GM18861 (cell line): Measurements from ENCODE around the gene HLA-DQB1.
"Not testable (repeated sequence)": the region's sequence is repeated elsewhere in the genome, so short reads cannot be mapped to it uniquely, and the experiment has no call there.

ENCODE experiments used
- ATAC-seq: cut with Tn5 transposase; IDR thresholded peaks from one replicate; pipeline ENCODE4 v1.9.1; 2021; ENCODE audit not compliant: unreplicated experiment

The HLA-DQB1 gene

DNA sequence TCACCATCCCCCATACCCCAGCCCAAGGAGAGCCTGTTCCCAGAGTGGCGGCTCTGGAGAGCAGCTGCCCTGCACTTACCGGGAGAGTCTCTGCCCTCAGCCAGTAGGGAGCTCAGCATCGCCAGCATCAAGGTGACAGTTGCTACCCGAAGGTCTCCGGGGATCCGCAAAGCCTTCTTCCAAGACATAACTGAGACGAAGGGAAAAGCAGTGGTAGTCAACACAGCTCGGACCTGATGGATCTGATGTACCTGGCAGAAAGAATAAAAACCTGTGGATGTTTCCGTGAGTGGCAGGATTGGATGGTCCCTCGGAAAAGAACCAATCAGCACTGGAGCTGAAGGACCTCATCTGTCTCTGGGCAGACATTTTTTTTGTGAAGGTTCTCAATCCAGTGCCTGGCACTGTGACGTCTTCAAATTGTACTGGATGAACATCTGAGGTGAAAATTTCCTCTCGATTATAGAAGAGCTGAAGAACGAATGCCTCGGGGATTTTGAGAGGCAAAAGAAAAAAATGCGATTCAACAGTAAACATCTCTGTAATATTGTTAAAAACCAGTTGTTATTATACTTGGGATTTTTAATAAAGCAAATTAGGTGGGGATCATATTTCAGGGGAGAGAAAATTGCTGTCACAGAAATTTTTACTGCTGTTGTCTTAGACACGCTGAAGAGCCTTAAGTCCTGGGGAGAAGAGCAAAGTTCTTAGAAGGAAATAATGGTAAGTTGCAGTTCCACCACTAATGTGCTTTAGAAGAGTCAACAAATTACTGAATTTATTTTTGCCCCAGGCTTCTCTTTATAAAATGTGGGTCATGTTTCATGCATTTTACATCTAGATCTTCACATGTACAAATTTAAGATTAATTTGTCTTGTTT, at the start of gene HLA-DQB1:
HLA-DQB1 (minus strand) TSS at position 238 of the 881 bp plus-strand sequence; CDS start at position 188, 50 bp downstream.
- peak; percentile 56 for ATAC-seq

DNA sequence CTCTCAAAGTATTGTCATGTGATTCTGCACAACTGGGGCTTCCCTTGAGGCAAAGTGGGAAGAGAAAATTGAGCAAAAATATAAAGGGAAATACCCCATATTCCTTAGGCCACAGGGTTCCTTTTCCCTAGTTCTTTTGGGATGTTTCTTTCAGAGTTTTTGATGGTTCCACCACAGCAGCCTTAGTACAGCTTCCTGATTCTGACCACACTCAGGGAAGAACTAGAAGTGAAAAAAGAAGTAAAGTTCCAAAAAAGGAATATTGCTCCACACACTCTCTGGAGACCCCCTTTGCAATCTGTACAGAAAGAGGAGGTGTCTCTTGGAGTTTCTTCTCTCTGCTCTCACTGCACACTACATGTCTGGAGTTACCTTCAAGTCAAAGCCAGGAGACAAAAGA, 46.8 kb upstream of the HLA-DQB1 start:
- no peak for ATAC-seq

DNA sequence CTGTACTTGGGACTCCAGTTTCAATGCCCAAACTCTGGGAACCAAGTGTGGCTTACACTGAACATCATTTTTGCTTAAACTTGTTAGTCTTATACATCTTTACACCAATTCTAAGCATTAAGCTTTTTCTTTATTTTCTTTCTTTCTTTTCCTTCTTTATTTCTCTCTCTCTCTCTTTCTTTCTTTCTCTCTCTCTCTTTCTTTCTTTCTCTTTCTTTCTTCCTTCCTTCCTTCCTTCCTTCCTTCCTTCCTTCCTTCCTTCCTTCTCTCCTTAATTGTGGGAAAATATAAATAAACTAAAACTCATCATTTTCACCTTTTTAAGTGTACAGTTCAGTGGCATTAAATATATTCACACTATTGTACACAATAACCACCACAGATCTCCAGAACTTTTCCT, 43.2 kb upstream of the HLA-DQB1 start:
- ATAC-seq, result no peak

DNA sequence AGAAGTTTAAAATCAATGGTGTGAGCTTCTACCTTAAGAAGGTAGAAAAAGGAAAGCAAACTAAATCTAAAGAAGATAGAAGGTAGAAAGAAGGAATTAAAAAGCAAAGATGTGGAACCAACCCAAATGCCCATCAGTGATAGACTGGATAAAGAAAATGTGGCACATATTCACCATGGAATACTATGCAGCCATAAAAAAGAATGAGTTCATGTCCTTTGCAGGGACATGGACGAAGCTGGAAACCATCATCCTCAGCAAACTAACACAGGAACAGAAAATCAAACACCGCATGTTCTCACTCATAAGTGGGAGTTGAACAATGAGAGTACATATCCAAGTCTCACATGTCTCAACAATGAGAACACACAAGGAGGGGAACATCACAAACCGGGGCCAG, 38.7 kb upstream of the HLA-DQB1 start:
- ATAC-seq, result not testable (repeated sequence)

DNA sequence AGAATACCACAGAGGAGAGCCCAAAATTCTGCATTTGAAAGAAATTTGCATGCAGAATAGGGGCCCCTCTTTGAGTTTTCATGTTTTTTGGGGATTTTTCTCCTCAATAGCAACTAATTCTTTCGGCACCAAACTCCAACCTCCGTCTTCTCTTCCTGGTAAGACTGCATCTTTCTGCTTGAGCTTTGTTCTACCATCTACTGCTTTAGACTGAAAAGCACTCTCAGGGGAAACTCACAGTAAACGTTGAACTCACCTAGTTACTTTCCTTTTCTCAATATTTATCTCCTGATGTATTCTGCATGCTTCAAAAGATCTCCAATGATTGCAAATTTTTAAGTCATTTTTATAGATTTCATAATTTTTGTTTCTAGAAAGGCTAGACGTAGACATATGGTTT, 36.9 kb upstream of the HLA-DQB1 start:
- ATAC-seq, result no peak

DNA sequence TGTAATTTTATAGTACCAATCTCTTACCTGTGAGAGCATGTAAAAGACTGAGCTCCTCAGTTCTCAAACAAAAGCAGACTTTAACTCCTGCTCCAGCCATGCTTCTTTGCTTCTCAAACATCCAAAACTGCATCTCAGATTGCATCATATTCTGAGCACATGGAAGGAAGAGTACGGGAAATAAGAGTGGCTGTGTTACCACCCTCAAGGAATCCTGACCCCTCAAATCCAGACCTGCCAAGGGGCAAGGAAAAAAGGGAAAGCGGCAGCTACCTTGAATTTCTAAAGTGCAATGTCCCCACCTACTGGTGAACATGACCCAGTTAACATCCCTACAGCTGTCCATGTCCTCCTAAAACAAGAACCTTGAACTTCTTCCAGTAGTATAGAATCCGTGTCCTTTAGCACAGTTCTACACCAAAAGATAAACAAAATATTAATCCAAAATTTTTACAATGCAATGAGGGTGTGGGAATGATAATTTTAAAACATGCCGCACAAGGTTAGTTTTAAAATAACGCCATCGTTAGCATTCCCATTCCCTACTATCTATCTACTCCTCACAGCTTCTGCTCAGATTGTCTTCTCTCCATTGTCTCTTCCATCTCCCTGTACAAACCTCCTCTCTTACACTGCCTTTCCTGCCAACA, 34.1 kb upstream of the HLA-DQB1 start:
- no peak for ATAC-seq

DNA sequence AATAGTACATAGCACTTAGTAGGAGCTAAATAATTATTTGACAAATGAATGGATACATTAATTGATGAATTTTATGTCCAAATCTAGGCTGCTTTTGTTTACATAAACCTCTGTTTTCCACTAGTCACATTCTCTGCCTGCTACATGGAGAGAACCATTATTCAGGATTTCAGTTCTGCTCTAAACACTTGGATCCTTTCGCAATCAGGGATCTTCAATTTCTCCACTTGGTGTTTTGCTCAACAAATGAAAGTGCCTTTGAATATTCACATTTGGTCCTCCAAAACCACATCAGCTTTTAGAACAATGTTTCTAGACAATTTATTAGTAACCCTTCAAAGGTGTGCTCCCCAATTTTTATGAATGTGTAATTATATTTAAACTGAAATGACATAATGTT, 30.6 kb upstream of the HLA-DQB1 start:
- ATAC-seq, result no peak

DNA sequence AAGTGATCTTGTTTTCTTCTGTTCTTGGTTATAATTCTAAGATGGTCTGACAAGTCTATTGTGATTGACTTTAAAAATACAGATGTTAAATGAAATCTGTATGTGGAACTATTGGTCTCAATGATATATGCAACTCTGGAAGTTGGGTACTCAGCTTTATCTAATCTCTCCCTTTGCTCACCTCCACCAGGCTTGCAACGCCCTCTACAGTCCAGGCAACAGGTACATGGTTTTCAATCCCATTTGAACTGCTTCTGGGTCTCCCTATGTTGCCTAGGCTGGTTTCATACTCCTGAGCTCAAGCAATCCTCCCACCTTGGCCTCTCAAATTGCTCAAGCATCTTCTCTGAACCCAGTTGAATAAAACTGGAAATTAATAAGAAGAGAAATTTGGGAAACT, 25.6 kb upstream of the HLA-DQB1 start:
- no peak for ATAC-seq

DNA sequence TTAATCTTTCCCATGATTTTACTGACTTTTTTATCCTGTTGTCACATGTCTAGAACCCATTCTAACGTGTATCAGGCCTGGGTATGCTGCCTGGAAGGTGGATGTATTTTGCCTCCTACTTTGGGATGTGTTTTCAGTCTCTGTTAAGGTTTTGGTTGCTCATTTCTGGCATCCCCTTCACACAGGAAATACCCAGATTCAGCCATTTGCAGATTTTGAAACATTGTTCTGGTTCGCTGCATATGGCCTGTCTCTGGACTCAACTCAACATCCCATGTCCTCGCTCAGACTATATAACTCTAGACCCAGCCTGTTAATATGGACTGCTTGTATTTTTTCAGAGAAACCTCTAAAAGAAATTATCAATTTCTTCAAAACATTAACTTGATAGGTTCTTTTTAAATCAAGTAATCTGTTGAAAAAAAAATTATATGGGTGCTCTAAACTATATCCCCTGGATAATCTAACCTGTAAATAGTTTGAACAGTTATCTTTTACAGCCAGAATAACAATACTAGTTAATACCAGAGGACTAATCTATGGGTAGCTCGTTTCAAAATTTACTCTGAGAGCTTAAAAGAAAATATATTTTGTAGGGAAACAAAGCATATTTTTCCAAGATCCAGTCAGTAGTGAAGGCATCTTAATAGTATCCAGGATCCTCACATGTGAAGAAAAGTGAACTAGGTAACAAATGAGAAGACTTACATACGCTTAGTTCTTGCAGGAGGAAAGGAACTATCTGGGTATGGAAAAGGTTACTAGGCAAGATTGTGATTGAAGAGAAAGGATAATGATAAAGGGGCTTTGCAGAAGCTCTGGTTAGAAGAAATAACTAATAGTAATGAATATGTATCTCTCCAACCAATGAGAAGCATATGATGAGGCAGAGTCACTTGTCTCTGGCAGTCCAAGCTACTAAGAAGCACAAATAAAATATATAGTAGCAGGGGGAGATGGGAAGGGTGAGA, 23.4 kb upstream of the HLA-DQB1 start:
- ATAC-seq, result no peak

DNA sequence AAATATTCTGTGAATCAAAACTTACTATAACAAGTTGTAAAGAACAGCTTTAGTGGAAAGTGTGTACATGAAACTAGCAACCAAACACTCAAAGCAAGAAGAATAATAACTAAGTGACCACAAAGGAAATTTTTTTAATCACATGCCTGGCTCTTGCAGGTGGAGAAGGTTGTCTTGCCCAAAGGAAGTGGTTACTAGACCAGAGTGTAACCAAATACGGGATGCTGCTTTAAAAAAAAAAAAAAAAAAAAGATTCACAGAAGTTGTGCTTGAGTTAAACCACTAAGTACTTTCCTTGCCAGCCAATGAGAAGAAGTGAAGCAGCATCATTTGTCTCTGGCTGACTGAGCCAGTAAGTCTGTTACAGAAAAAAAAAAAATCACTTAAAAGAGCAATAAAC, 19.1 kb upstream of the HLA-DQB1 start:
- peak; percentile 63 for ATAC-seq

DNA sequence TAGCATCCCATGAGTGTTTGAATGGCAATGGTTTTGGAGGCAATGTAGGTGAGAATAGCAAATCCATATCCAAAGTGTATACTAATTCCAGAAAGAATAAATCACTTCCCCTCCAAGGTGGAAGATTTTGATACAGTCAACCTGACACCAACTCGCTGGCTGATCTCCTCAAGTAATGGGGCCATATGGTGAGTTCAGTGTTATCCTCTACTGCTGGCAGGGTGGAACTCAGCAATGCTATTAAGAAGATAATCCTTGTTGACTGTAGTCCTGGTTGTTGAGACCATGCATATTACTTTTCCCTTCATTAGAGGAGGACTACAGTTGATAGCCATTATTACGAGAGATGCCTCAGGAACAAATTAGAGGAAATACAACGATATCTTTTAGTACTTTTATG, 17.8 kb upstream of the HLA-DQB1 start:
- no peak for ATAC-seq

DNA sequence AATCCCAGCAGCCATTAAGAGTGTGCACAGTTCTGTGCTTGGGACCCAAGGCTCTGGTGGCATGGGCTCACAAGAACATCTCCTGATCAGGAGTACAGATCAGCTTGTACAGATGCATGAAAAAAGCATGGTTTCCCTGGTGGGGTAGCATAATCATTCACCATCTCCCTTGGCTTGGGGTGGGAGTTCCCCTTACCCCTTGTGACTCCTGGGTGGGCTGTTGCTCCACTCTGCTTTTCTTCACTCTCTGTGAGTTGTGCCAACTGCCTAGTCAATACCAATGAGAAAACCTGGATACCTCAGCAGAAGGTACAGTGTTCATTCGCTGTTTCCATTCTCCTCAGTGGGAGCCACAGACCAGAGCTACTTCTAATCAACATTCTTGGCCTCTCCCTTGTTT, 13.6 kb upstream of the HLA-DQB1 start:
- no peak for ATAC-seq

DNA sequence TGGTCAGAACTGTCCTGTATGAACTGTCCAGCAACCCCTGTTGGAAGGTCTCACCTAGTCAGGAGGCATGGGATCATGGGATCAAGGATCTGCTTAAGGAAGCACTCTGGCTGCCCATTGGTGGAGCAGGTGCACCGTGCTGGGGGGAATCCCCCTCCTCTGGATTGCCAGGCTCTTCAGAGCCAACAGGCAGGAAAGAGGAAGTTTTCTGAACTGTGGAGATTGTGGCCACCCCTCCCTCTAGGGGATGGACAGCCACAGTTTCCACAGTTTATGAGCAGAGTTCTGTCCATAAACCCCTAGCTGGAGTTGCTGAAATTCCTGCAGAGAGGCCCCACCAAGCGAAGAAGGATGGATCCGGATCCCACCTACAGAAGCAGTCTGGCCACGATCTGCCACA, 13.0 kb upstream of the HLA-DQB1 start:
- ATAC-seq, result no peak

DNA sequence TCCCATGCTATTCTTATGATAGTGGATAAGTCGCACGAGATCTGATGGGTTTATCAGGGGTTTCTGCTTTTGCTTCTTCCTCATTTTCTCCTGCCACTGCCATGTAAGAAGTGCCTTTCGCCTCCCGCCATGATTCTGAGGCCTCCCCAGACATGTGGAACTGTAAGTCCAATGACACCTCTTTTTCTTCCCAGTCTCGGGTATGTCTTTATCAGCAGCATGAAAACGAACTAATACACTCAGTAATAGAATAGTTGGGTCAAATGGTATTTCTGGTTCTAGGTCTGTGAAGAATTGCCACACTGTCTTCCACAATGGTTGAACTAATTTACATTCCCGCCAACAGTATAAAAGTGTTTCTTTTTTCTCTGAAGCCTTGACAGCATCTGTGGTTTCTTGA, 7.7 kb upstream of the HLA-DQB1 start:
- ATAC-seq, result not testable (repeated sequence)

DNA sequence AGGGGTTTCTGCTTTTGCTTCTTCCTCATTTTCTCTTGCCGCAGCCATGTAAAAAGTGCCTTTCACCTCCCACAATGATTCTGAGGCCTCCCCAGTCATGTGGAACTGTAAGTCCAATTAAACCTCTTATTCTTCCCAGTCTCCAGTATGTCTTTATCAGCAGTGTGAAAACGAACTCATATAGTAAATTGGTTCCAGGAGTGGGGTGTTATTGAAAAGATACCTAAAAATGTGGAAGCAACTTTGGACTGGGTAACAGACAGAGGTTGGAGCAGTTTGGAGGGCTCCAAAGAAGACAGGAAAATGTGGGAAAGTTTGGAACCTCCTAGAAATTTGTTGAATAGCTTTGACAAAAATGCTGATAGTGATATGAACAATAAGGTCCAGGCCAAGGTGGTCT, 5.5 kb upstream of the HLA-DQB1 start:
- ATAC-seq, result not testable (repeated sequence)

DNA sequence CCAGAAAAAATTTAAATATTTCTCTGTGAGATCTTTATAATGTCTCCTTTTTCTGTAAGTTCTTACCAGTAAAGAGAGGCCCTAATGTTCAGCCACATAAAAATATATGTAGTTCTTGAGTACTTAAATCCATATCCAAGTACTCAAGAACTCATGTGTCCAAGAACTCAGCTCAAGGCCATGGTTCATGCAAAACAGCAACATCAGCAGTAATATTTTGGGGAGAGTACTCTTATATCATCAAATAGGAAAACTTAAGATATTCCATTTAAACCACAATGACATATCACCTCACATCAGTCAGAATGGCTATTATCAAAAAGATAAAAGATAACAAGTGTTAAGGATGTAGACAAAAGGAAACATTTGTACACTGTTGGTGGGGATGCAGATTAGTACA, 3.4 kb upstream of the HLA-DQB1 start:
- ATAC-seq, result no peak

DNA sequence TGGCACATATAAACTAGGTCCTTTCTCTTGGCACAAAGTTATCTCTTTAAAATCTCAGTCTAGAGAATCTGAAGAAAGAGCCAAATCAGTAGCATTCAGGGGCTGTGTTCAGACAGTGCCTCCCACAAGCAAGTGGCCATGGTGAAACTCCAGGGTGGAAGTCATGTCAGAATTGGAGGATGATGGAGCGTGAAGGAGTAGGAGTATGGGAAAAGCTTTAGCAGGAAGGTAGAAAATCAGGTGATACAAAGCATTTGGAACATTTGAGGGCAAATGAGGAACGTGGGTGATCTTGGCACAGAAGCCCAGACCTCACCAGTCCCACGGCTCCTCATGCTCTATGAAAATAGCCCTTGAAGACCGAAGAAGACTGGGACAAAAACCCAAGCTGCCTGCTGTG, 2.8 kb upstream of the HLA-DQB1 start:
- ATAC-seq, result no peak

DNA sequence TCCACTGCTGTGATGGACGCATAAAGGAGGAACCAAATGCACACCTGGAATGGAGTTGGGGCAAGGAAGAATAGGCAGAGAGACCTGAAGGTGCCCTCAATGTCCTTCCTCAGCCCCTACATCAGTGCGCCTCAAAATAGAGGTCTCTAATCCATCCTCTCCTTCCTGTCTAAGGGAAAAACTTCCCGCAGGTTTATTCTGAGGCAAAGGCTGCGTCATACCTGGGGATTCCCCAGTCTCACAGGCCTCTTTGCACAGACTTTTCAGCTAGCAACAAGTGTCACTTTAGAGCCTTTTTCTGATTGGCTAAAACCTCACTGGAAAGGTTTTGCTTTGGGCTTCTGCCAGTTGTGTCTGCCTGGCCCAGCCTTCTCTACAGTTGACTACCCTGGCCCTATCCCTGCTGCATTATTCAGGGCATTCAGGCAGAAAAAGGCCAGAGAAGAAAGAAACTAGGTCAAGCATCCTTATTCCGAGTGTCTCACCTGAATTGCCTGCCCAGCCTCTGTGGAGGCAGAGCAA, 1.8 kb upstream of the HLA-DQB1 start:
- peak; percentile 66 for ATAC-seq

DNA sequence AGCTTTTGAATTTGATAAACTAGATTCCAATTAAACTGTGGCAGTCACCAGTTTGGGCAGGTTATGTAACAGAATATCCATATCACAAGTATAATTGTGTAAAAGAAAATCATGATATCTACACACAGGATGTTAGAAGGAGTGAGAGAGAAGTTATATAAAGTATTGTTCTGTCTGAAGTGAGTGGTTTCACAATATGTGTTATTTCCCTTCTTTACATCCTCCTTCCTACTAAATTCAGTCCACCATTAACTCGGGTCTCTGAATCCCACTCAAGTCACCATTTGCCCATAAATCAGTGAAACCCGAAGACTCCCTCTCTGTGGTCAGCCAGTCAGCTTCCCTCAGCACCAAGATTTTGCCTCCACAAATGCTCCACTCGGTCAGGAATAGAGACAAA, 796 bp downstream of the HLA-DQB1 start:
- ATAC-seq, result no peak

DNA sequence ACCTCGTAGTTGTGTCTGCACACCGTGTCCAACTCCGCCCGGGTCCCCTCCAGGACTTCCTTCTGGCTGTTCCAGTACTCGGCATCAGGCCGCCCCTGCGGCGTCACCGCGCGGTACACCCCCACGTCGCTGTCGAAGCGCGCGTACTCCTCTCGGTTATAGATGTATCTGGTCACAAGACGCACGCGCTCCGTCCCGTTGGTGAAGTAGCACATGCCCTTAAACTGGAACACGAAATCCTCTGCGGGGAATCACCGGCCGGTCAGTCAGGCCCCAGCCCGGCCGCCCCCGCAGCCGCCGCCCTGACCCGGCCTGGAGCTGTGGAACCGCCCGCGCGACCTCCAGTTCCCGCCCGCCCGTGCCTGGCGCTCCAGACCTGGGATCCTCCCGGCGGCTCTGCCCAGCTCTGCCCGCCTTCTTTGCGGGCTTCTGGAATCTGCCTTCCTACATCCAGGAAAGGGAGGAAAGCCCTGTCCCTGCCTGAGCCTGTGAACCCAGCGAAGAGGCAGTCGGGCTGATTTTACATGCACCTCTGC, 1.6 kb downstream of the HLA-DQB1 start:
- no peak for ATAC-seq

DNA sequence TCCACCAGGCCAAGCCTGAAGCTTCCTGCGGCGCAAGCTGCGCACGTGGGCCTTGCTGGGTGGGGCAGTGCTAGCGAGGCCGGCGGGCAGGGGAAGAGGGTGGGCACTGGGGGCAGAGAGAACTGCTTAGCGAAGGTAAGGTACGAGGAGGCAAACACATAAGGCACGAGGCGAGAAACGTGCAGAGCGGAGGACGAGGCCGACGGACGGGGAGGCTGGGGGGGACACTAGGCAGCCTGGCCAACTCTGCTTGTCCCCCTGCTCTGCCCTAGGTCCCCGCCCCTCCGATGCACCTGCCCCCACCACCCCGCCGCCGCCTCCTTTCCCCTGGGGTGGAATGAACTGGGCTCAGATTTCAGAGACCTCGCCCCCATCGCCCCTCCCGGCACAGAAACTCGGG, 2.1 kb downstream of the HLA-DQB1 start:
- no peak for ATAC-seq
